DMS114 treated with DMSO at 0.1 percent for 48 hours (cell line): ENCODE results near the gene SRC.

Source experiments
- DNase-seq: peaks from one replicate; lab custom pipeline; 2025; ENCODE audit not compliant: unreplicated experiment; lab: John Stamatoyannopoulos, UW

SRC gene

GRCh38 chr20:37447688-37448087 lies 101.7 kb downstream of the SRC start:
- DNase-seq = no peak

GRCh38 chr20:37449276-37449675 lies 103.3 kb downstream of the SRC start:
- no peak for DNase-seq

DNA sequence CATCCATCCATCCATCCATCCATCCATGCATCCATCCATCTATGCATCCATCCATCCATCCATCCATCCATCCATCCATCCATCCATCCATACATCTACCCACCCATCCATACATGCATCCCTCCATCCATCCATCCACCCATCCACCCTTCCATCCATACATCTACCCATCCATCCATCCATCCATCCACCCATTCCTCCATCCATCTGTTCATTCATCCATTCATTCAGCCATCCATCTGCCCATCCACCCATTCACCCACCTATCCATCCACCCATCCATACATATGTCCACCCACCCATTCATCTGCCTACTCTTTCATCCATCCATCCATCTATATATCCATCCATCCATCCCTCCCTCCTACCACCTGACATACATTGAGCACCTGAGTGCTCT lies 104.4 kb downstream of the SRC start:
- no peak for DNase-seq

GRCh38 chr20:37451616-37452015 lies 105.7 kb downstream of the SRC start:
- no peak for DNase-seq

- no peak for DNase-seq
These were observed 106.3 kb downstream of the SRC start for GRCh38 chr20:37452236-37452635.

GRCh38 chr20:37453288-37453687 lies 107.3 kb downstream of the SRC start:
- no peak for DNase-seq

GRCh38 chr20:37453836-37454235 lies 107.9 kb downstream of the SRC start:
- no peak for DNase-seq

- no peak for DNase-seq
These were observed 108.9 kb downstream of the SRC start for GRCh38 chr20:37454636-37455385.
